HCT116 (cell line): ENCODE results near the gene SRGAP3.

Experiments used
- POLR2A ChIP-seq: IDR thresholded peaks from 2 replicates; pipeline ENCODE4 v1.7.0; 2011; ENCODE audit warnings: borderline replicate concordance; ENCODE audit not compliant: insufficient read depth, insufficient read length; ENCODE audit errors: extremely low read depth
- POLR2AphosphoS5 ChIP-seq: IDR thresholded peaks from 2 replicates; pipeline ENCODE4 v1.6.1; 2011; ENCODE audit warnings: mild to moderate bottlenecking, low read depth, low read length, moderate library complexity

DNA sequence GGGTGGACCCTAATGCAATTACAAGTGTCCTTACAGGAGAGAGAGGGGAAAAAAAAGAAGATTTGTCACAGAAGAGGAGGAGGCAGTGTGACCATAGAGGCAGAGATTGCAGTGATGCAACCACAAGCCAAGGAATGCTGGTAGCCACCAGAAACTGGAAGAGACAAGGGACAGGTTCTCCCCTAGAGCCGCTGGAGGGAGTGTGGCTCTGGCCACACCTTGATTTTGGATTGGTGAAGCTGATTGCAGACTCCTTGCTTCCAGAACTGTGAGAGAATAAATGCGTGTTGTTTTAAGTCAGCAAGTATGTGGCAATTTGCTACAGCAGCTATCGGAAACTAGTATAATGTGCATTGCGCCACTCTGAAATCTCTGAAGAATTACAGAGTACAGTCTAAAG lies 110.1 kb downstream of the SRGAP3 start:
- TF ChIP-seq POLR2AphosphoS5 (no peak), POLR2A (no peak)
